ENCODE data around the gene ASPG. TPM values are rescaled to one million over a fixed set of nuclear protein-coding genes. Genes with fewer than 3 reads are reported as not detected.

Gene ASPG
- total and polyA plus RNA-seq, 2 donors (not counting 3 experiments of a cell fraction or from before 2014, with no cell fraction given) = not detected

DNA sequence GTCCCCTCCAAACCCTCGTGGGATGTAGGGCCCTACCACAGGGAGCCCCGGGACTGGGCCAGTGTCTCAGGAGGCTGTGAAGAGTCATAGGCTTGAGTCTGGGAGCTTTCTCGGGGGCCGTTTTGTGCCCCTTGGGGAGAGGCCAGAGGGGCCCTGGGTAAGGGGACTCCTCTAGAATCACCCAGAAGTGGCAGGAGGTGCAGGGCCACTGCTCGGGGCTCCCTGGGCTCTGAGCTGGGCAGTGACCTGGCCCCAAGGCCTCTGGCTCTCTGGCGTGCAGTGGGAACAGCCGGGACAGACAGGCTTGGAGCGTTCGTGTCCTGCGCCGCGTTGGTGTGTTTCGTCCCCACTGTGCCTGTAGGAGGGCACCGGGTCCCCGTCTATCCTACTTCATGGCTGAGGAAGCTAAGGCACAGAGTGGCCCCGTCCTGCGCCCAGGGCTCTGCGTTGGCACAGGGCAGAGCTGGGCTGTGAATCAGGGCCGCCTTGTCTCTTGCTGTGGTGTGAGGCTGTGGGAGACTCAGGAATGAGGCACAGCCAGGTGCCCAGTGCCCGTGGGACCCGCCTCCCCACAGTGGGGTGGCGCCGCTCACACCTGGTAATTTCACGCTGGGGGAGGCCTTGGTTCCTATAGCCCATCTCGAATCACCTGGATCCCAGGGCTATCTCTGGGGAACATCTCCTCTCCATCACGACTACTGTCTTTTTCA is 29.1 kb downstream of the ASPG start:
- dilution Hi-C loops (cut with MboI; ENCODE audit: extremely low pct_ligation_motif_present, low sequenced_read_pairs) = no loop called here
- no TSS peak for BruUV-seq (replicated peaks)

More for the DNA sequence above, 29.1 kb downstream of the ASPG start:
- no peak overlapping the region for H2AFZ ChIP-seq (ENCODE audit: low read depth, low read length)
- intact Hi-C loops (cut with micrococcal nuclease) = no loop called here
- H3K79me2 ChIP-seq (ENCODE audit: control insufficient read depth, insufficient read depth, low read length) = no peaks in the 10 kb centered on the region
- no peak overlapping the region for H3K4me3 ChIP-seq (replicated peaks in 1 of 3; ENCODE audit: insufficient read depth in 1 of 3, low read depth in 1 of 3, low read length in 3 of 3)
- DNase-seq (ENCODE audit: low read depth, low spot score) (no peak), FAIRE-seq (no peak)
- no peaks in the 10 kb centered on the region for H3K4me1 ChIP-seq (ENCODE audit: control insufficient read depth, extremely low read depth, insufficient read depth, low read length)
- H3K4me2 ChIP-seq (ENCODE audit: insufficient read depth, low read length) = no peak overlapping the region
- peaks cover 26 to 28% of the 10 kb centered on the region in 2 experiments for H3K27me3 ChIP-seq (ENCODE audit: control insufficient read depth in 2 of 2, insufficient read depth in 2 of 2, low read length in 2 of 2)
- no peaks in the 10 kb centered on the region for H3K9me1 ChIP-seq (replicated peaks; ENCODE audit: control insufficient read depth, extremely low read depth, insufficient read depth, low read length)
- no peak overlapping the region for H3K27ac ChIP-seq (ENCODE audit: insufficient read depth, low read depth, low read length)
- no peak overlapping the region for H3K9ac ChIP-seq (replicated peaks; ENCODE audit: extremely low read depth, insufficient read depth, low read length)
- TF ChIP-seq JUN (IDR thresholded peaks at IDR 0.05; ENCODE audit: borderline replicate concordance, insufficient read depth, insufficient read length, low read depth) (no peak), GATA2 (IDR thresholded peaks at IDR 0.05; ENCODE audit: insufficient read depth, insufficient read length, low read depth, low read length) (no peak), EZH2 (IDR thresholded peaks at IDR 0.05; ENCODE audit: borderline replicate concordance, low read depth, low read length, severe bottlenecking) (no peak), POLR2AphosphoS5 (IDR thresholded peaks at IDR 0.05; ENCODE audit: insufficient read depth, low read depth, low read length) (no peak), POLR2A (IDR thresholded peaks at IDR 0.05; ENCODE audit: low read depth, low read length) (no peak), MYC (IDR thresholded peaks at IDR 0.05; ENCODE audit: low read depth, low read length) (no peak), FOS (IDR thresholded peaks at IDR 0.05; ENCODE audit: borderline replicate concordance, insufficient read depth, low read length) (no peak)
- TF ChIP-seq, protein P1, sequence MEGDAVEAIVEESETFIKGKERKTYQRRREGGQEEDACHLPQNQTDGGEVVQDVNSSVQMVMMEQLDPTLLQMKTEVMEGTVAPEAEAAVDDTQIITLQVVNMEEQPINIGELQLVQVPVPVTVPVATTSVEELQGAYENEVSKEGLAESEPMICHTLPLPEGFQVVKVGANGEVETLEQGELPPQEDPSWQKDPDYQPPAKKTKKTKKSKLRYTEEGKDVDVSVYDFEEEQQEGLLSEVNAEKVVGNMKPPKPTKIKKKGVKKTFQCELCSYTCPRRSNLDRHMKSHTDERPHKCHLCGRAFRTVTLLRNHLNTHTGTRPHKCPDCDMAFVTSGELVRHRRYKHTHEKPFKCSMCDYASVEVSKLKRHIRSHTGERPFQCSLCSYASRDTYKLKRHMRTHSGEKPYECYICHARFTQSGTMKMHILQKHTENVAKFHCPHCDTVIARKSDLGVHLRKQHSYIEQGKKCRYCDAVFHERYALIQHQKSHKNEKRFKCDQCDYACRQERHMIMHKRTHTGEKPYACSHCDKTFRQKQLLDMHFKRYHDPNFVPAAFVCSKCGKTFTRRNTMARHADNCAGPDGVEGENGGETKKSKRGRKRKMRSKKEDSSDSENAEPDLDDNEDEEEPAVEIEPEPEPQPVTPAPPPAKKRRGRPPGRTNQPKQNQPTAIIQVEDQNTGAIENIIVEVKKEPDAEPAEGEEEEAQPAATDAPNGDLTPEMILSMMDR (IDR thresholded peaks at IDR 0.05; ENCODE audit: extremely low read depth in 1 of 2, insufficient read depth in 1 of 2, low read depth in 1 of 2, low read length in 2 of 2) = no peak
- TF ChIP-seq, protein P2, sequence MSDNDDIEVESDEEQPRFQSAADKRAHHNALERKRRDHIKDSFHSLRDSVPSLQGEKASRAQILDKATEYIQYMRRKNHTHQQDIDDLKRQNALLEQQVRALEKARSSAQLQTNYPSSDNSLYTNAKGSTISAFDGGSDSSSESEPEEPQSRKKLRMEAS (IDR thresholded peaks at IDR 0.05; ENCODE audit: insufficient read depth, insufficient read length) = no peak
- no peaks in the 10 kb centered on the region for H4K20me1 ChIP-seq (replicated peaks; ENCODE audit: control insufficient read depth, extremely low read depth, insufficient read depth, low read length)
- H3K9me3 ChIP-seq (replicated peaks; ENCODE audit: control insufficient read depth, insufficient read depth, low read length) = no peaks in the 10 kb centered on the region
- ChIA-PET POLR2A (no interaction called here), CTCF (no interaction called here)
- no peaks in the 10 kb centered on the region for H3K36me3 ChIP-seq (ENCODE audit: control insufficient read depth in 2 of 2, extremely low read depth in 1 of 2, insufficient read depth in 2 of 2, low read length in 2 of 2)

Measured in endothelial cell of umbilical vein (primary cell).